ENCODE results near the gene TNC. TPM values are rescaled to one million over a fixed set of nuclear protein-coding genes. Genes with fewer than 3 reads are reported as not detected.

The TNC gene
- total RNA-seq, 6 experiments from 2014 or later, result 51.6 to 86.3 (median 70.4) TPM

DNA sequence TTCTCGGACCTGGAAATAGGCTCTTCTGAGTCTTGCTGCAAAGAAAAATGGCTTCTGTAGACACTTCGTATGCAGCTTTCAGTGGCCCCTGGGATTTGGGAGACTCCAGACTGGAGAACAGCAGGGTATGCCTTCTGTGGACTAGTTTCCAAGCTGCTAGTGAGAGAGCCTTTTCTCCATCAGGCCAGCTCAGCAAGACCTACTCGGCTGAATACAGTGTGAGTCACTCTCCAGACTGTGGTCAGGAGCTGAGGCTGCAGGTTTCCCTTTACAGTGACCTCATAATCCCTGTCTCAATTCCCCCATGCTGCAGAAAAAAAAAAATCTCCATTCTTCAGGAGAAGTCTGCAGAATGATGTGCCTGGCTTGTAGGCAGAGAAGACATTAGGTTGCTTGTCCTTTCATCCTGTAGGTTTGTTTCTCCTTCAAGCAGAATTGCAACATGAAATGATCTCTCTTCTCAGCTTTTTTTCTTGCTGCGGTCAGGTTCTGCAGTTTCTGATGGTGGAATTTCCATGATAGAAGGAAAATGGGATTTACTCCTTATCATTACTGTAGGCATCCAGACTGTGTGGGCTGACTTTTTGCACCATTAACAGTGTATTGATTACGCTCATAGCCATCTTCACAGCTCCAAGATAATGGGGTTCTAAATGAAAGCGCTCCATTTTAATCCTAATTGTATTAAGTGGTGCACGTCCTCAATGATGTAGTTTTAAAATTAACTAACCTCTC lies 109.3 kb downstream of the TNC start:
- DNase-seq, result peak; percentile 87
- H3K27me3 Mint-ChIP-seq (ENCODE audit: insufficient read depth), result peaks cover 15% of the 10 kb centered on the region
- TF ChIP-seq, protein P1, sequence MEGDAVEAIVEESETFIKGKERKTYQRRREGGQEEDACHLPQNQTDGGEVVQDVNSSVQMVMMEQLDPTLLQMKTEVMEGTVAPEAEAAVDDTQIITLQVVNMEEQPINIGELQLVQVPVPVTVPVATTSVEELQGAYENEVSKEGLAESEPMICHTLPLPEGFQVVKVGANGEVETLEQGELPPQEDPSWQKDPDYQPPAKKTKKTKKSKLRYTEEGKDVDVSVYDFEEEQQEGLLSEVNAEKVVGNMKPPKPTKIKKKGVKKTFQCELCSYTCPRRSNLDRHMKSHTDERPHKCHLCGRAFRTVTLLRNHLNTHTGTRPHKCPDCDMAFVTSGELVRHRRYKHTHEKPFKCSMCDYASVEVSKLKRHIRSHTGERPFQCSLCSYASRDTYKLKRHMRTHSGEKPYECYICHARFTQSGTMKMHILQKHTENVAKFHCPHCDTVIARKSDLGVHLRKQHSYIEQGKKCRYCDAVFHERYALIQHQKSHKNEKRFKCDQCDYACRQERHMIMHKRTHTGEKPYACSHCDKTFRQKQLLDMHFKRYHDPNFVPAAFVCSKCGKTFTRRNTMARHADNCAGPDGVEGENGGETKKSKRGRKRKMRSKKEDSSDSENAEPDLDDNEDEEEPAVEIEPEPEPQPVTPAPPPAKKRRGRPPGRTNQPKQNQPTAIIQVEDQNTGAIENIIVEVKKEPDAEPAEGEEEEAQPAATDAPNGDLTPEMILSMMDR (IDR thresholded peaks at IDR 0.05), result no peak
- H3K9me3 Mint-ChIP-seq, result no peaks in the 10 kb centered on the region
- H3K4me3 Mint-ChIP-seq, result no peak overlapping the region
- no peak overlapping the region for H3K27ac Mint-ChIP-seq
- peaks cover 47% of the 10 kb centered on the region for H3K4me1 Mint-ChIP-seq (ENCODE audit: low read depth)
- H3K36me3 Mint-ChIP-seq (ENCODE audit: low read depth), result no peaks in the 10 kb centered on the region

- TF ChIP-seq, protein P1 (IDR thresholded peaks at IDR 0.05), result no peak
- peaks cover 47% of the 10 kb centered on the region for H3K4me1 Mint-ChIP-seq (ENCODE audit: low read depth)
- peaks cover 32% of the 10 kb centered on the region for H3K27me3 Mint-ChIP-seq (ENCODE audit: insufficient read depth)
- no peaks in the 10 kb centered on the region for H3K9me3 Mint-ChIP-seq
- H3K4me3 Mint-ChIP-seq, result no peak overlapping the region
- DNase-seq, result peak; percentile 96
- no peaks in the 10 kb centered on the region for H3K36me3 Mint-ChIP-seq (ENCODE audit: low read depth)
- H3K27ac Mint-ChIP-seq, result peak overlapping the region; percentile 76
Observed at GRCh38 chr9:115006660-115007059, 111.3 kb downstream of the TNC start.

DNA sequence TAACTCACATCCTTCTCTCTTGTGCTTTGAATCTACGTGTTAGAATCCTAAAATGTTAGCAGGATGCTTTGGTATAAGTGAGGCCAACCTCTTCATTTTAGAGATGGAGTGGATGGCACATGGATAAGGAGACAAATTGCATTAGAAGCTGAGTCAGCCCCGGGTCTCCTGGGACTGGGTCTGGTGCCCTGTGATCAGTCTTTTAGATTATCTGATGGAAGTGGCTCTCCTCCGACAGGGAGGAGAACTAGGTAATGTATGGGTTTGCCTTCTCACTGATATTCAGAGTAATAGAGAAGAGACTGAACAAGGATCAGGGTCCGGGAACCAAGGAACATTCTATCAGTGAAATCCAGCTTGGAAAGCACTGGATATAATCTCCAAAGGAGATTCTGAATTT lies 112.6 kb downstream of the TNC start:
- DNase-seq, result no peak
- H3K4me1 Mint-ChIP-seq (ENCODE audit: low read depth), result peaks cover 41% of the 10 kb centered on the region

DNA sequence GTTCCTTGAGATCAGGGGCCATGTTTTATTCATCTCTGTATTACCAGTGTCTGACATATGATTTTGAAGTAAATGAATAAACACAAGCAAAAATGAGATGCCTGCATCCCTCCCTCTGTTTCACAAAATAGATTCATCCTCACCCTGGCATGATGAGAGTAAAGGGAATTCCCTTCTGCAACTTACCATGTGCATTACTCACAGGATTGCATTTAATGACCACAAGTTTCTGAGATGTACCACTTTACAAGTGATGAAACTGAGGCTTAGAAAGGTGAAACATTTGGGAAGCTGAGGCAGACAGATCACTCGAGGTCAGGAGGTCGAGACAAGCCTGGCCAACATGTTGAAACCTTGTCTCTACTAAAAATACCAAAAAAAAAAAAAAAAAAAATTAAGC lies 113.4 kb downstream of the TNC start:
- Mint-ChIP-seq H3K36me3 (ENCODE audit: low read depth) (no peaks in the 10 kb centered on the region), H3K4me3 (no peak overlapping the region), H3K27me3 (ENCODE audit: insufficient read depth) (peaks cover 42% of the 10 kb centered on the region), H3K9me3 (no peaks in the 10 kb centered on the region), H3K27ac (no peak overlapping the region), H3K4me1 (ENCODE audit: low read depth) (peaks cover 37% of the 10 kb centered on the region)
- no peak for DNase-seq
- TF ChIP-seq, protein P1 (IDR thresholded peaks at IDR 0.05), result no peak

More for the DNA sequence above, 112.6 kb downstream of the TNC start:
- H3K27ac Mint-ChIP-seq, result no peak overlapping the region
- H3K27me3 Mint-ChIP-seq (ENCODE audit: insufficient read depth), result peaks cover 34% of the 10 kb centered on the region
- TF ChIP-seq, protein P1 (IDR thresholded peaks at IDR 0.05), result no peak
- no peak overlapping the region for H3K4me3 Mint-ChIP-seq
- no peaks in the 10 kb centered on the region for H3K9me3 Mint-ChIP-seq
- H3K36me3 Mint-ChIP-seq (ENCODE audit: low read depth), result no peaks in the 10 kb centered on the region

DNA sequence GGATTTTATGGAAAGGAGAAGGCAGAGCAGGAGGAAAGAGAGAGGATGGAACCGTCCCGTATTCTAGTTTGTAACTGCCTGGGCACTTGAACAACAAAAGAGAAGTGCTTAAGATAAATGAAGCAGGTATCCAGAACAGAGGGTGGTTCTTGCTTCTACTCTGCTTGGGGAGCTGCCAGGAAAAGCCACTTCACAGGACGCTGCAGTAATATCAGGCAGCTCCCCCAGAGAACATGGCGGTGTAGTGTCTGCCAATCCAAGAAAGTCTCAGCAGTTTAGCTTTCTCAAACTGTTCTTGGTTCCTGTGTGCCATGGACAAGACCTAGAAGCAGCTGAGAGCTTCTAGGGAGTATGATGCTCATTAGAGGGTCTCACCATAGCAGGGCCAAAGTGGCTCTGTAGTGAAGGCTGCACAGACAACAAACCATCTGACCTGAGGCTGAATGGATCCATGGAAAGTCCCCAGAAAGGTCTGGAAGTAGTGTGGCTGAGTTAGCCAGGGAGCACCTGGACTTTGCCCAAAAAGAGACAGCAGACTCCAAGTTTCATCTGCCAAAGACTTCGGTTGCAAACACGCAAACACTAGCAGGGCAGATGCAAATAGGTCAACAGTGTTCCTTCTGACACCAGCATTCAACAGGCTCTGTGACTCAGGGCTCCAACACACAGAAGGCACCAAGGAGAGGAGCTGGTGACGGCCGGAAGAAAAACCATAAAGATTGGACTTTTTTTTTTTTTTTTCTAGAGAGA lies 115.4 kb downstream of the TNC start:
- H3K4me3 Mint-ChIP-seq, result no peak overlapping the region
- H3K4me1 Mint-ChIP-seq (ENCODE audit: low read depth), result peaks cover 19% of the 10 kb centered on the region
- no peaks in the 10 kb centered on the region for H3K9me3 Mint-ChIP-seq
- H3K27ac Mint-ChIP-seq, result no peak overlapping the region
- H3K27me3 Mint-ChIP-seq (ENCODE audit: insufficient read depth), result peaks cover 42% of the 10 kb centered on the region
- no peak for DNase-seq
- H3K36me3 Mint-ChIP-seq (ENCODE audit: low read depth), result no peaks in the 10 kb centered on the region
- TF ChIP-seq, protein P1 (IDR thresholded peaks at IDR 0.05), result no peak

Measured in HFFc6 (cell line).